ENCODE data around the gene MR1.
"Not testable (repeated sequence)": the region's sequence is repeated elsewhere in the genome, so short reads cannot be mapped to it uniquely, and the experiment has no call there.

The MR1 gene

DNA sequence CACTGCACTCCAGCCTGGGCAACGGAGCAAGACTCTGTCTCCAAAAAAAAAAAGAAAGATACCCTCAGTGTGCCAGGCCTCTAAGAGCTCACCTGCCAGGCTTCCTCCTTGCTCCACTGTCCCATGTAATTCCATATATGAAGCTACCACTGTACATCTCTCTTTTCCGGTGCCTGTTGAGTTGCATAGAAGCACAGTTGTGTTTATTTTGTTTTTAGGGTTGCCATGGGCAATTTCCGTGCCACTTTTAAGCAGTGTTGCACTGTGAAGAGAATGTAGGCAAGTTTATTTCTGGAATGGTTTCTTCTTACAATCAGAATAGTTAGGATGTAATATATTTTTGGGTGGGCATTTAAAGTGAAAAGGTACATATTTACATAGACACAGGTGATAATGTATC is 23.3 kb downstream of the MR1 start:
- TF ChIP-seq, protein P1, sequence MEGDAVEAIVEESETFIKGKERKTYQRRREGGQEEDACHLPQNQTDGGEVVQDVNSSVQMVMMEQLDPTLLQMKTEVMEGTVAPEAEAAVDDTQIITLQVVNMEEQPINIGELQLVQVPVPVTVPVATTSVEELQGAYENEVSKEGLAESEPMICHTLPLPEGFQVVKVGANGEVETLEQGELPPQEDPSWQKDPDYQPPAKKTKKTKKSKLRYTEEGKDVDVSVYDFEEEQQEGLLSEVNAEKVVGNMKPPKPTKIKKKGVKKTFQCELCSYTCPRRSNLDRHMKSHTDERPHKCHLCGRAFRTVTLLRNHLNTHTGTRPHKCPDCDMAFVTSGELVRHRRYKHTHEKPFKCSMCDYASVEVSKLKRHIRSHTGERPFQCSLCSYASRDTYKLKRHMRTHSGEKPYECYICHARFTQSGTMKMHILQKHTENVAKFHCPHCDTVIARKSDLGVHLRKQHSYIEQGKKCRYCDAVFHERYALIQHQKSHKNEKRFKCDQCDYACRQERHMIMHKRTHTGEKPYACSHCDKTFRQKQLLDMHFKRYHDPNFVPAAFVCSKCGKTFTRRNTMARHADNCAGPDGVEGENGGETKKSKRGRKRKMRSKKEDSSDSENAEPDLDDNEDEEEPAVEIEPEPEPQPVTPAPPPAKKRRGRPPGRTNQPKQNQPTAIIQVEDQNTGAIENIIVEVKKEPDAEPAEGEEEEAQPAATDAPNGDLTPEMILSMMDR (IDR thresholded peaks at IDR 0.05; ENCODE audit: low read length, missing control alignments), result no peak
- H3K4me3 ChIP-seq (replicated peaks; ENCODE audit: low read depth, low read length), result no peak overlapping the region
- no peak for DNase-seq (ENCODE audit: low read depth)

DNA sequence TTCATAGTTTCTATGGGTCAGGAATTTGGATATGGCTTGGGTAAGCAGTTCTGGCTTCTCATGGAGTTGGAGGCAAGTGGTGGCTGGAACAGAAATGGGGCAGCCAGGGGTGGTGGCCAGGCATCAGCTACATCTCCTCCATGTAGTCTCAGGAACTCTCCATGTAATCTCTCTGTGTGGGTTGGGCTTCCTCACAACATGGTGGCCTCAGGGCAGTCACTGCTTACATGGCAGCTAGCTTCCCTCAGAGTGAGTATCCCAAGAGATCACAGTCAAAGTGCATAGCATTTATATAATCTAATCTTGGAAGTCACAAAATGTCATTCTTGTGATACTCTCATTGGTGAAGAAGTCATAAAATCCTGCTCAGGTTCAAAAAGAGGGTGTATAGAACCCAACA is 25.7 kb downstream of the MR1 start:
- TF ChIP-seq, protein P1 (IDR thresholded peaks at IDR 0.05; ENCODE audit: low read length, missing control alignments), result no peak
- DNase-seq (ENCODE audit: low read depth), result no peak
- H3K4me3 ChIP-seq (replicated peaks; ENCODE audit: low read depth, low read length), result no peak overlapping the region

DNA sequence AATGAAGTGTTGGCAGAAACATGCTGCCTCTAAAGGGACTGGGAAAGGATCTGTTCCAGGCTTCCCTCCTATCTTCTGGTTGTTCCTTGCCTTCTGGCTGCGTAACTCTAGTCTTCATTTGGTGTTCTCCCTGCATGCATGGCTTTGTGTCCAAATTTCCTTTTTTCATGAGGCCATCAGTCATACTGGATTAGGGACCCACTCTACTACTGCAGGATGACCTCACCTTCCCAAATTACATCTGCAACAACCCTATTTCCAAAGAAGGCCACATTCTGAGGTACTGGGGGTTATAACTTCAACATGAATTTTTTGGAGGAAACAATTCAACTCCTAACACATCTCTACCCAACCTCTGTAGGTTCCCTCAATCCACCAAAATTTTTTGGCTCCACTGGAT is 26.3 kb downstream of the MR1 start:
- no peak overlapping the region for H3K4me3 ChIP-seq (replicated peaks; ENCODE audit: low read depth, low read length)
- DNase-seq (ENCODE audit: low read depth), result no peak
- TF ChIP-seq, protein P1 (IDR thresholded peaks at IDR 0.05; ENCODE audit: low read length, missing control alignments), result no peak

DNA sequence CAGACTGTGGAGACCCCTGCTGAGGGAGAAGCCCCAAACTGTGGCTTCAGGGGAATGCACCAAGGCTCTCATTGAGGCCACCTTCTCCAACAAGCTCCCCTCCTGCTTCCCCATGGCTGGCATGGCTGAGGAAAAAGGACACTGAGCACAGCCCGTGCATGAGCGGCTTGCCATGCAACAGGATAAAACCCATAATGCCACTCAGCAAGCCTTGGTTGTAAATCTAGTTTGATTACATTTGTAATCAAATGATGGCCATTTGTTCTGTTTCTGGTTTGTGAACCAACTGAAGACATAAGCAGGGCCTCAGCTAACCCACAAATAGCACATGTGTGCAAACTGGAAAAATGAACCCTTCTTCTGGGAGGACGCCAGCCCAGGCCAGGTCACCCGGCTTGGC is 27.2 kb downstream of the MR1 start:
- H3K4me3 ChIP-seq (replicated peaks; ENCODE audit: low read depth, low read length); DNase-seq (ENCODE audit: low read depth): not testable (repeated sequence)

DNA sequence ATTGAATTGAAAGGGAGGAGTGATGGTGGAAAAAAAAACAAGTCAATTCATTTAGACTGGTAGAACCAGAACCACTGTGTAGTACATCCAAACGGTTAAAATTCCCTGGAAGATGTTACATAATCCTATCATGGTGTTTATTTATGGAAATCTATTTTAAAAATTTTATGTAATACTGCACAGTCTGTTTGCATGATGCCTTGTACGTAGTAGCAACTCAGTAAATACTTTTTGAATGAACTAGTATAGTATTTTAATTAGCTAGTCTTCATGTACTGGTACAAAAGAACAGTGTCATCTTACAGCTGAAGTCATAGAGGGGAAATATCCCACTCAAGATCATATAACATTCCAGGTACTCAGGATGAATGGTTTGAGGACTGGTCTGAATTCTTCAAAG is 27.7 kb downstream of the MR1 start:
- TF ChIP-seq, protein P1 (IDR thresholded peaks at IDR 0.05; ENCODE audit: low read length, missing control alignments), result no peak
- DNase-seq (ENCODE audit: low read depth), result no peak
- no peak overlapping the region for H3K4me3 ChIP-seq (replicated peaks; ENCODE audit: low read depth, low read length)

DNA sequence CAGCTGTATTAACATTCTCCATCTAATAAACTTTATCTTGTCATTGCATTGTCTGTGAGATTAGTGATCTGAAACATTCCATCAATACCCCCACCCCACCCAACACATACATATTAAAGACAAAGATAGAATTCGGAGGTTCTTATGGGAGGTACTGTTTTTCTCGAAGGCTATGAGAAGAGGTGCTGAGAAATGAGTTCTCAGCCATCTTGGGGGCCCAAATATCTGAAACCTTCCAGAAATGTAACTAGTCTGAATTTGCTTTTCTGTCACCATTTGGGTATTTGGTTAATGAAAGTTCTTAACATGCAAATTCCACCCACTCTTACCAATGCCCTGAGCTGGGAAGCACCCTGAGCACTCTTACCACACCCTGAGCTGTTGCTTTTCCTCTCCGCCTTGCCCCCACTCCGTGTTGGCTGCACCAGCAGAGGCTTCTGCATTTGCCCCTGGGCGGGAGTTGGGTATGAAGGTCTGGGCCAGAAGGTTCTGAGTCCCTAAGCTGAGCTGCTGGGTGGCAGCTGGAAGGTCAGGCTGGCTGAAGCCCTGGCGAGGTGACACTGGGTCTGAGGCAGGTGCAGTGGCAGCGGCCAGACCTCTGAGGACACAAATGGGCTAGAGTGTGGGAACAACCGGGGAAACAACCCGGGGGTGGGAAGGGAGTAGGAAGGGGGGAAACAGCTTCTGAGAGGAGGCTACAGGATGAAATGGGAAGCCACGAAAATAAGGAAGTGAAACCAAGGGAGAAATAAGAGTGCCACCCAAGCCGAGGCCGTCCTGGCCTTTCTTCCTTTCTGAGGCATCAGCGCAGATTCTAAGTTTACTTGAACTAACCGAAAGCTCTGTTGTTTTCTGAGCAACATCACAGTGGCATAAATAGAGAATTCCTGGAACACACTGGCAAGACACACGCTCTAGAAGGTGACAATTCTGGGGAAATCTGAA is 28.4 kb downstream of the MR1 start:
- no peak for DNase-seq (ENCODE audit: low read depth)

DNA sequence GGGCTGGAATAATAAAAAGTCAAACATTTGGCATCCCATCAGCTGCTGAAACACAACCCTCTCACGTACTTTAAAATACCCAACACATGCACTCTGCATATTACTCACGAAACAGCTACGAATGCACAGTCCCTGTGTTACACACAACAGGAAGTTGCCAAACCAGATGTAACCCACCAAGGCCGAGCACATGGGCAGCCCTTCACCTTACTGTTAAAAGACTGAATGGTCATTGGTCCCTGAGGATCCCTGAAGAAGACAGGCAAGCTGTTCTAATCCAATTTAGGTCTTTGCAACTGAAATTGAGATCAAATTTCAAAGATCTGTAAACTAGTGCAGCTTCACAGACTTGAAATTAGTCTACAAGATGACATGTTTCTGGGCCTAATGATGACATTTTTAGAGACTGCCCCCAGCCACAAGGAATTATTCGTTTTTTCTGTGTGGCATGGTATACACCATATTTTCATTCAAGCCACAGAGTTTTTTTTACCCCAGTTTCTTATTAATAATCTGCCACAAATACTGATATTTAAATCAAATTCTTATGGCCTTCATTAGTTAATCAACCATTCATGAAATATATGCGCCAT is 29.1 kb downstream of the MR1 start:
- no peak for DNase-seq (ENCODE audit: low read depth)
- no peak overlapping the region for H3K4me3 ChIP-seq (replicated peaks; ENCODE audit: low read depth, low read length)
- TF ChIP-seq, protein P1 (IDR thresholded peaks at IDR 0.05; ENCODE audit: low read length, missing control alignments), result no peak

More for the DNA sequence above, 28.4 kb downstream of the MR1 start:
- H3K4me3 ChIP-seq (replicated peaks; ENCODE audit: low read depth, low read length), result no peak overlapping the region
- TF ChIP-seq, protein P1 (IDR thresholded peaks at IDR 0.05; ENCODE audit: low read length, missing control alignments), result no peak

All from fibroblast of pulmonary artery (primary cell).